CD4-positive, alpha-beta T cell (primary cell): ENCODE measurements around the gene PRPF19. TPM values are rescaled to one million over a fixed set of nuclear protein-coding genes. Genes with fewer than 3 reads are reported as not detected.

Experiments
- ATAC-seq: fragments of 200-7000 bp; cut with Tn5 transposase; one replicate; pipeline ENCODE4 v1.10.0; 2022; ENCODE audit warnings: mild to moderate bottlenecking; ENCODE audit not compliant: poor library complexity
- CTCF ChIA-PET: fragments of 350-600 bp; sonication (Branson Sonifier 250); formaldehyde crosslinking; loops from one replicate; lab custom pipeline; 2021; ENCODE audit warnings: antibody characterized with exemption, inconsistent platforms; lab: Charles Lee
- POLR2A ChIA-PET: fragments of 350-600 bp; sonication (Branson Sonifier 250); formaldehyde crosslinking; loops from one replicate; lab custom pipeline; 2021; ENCODE audit warnings: antibody characterized with exemption, inconsistent platforms; lab: Charles Lee
- DNase-seq, 14 experiments: peaks; one replicate each; pipeline ENCODE4 v3.0.0-alpha.2; 2013 to 2020; ENCODE audit warnings: mixed read lengths in 2 of 14
- H3K27ac ChIP-seq, 2 donors: one replicate each; pipeline versions ENCODE4 v1.5.1 to v1.7.0; 2013; ENCODE audit warnings: low read length in 2 of 2, low read depth in 1 of 2, mild to moderate bottlenecking in 1 of 2
- H3K27me3 ChIP-seq, 2 experiments: 1 replicate in 1 of 2; 2 replicates in 1 of 2; pipeline versions ENCODE4 v1.6.1 to v1.7.0; 2013; ENCODE audit warnings: low read length in 2 of 2, control low read depth in 1 of 2, mild to moderate bottlenecking in 1 of 2, moderate library complexity in 1 of 2; ENCODE audit not compliant: insufficient read depth in 2 of 2, control insufficient read depth in 1 of 2
- H3K36me3 ChIP-seq: one replicate; pipeline ENCODE4 v1.6.1; 2013; ENCODE audit warnings: low read length, control low read depth; ENCODE audit not compliant: insufficient read depth
- H3K4me1 ChIP-seq: one replicate; pipeline ENCODE4 v1.6.1; 2013; ENCODE audit warnings: low read length, control low read depth; ENCODE audit not compliant: insufficient read depth
- H3K4me3 ChIP-seq: one replicate; pipeline ENCODE4 v1.5.1; 2013; ENCODE audit warnings: mild to moderate bottlenecking, low read length, moderate library complexity
- H3K9me3 ChIP-seq, 2 experiments: 1 replicate in 1 of 2; 2 replicates in 1 of 2; pipeline versions ENCODE4 v1.6.1 to v1.7.0; 2013; ENCODE audit warnings: low read length in 2 of 2, mild to moderate bottlenecking in 2 of 2, control low read depth in 1 of 2, moderate library complexity in 1 of 2; ENCODE audit not compliant: control insufficient read depth in 1 of 2, insufficient read depth in 1 of 2
- H3K27ac Mint-ChIP-seq: one replicate; pipeline ENCODE4 v1.8.0; 2020; ENCODE audit warnings: mixed read lengths
- H3K27me3 Mint-ChIP-seq: one replicate; pipeline ENCODE4 v1.8.0; 2021; ENCODE audit warnings: mixed read lengths
- H3K36me3 Mint-ChIP-seq: one replicate; pipeline ENCODE4 v1.8.0; 2021; ENCODE audit warnings: low read depth, mixed read lengths
- H3K4me1 Mint-ChIP-seq: one replicate; pipeline ENCODE4 v1.8.0; 2021; ENCODE audit warnings: low read depth, mixed read lengths
- H3K4me3 Mint-ChIP-seq: one replicate; pipeline ENCODE4 v1.8.0; 2020; ENCODE audit warnings: mild to moderate bottlenecking, mixed read lengths
- H3K9me3 Mint-ChIP-seq: one replicate; pipeline ENCODE4 v1.8.0; 2020; ENCODE audit warnings: mixed read lengths
- intact Hi-C, 2 experiments: fragments of 100-400 bp; cut with DNase I in 1 of 2; cut with micrococcal nuclease in 1 of 2; formaldehyde crosslinking; loops; one replicate each; pipeline versions ENCODE4 v1.15.1 to v1.9.0; 2023 to 2025; cut with DNase I, micrococcal nuclease
- total RNA-seq, 174 experiments: library from RNA in 2 of 174; stranded (reverse) in 2 of 174; gene quantifications; one replicate each; pipeline ENCODE4 v1.2.3 and lab custom pipeline; 2021 to 2026
- TF ChIP-seq, protein P1 (sequence below): fragments of 200-600 bp; IDR thresholded peaks from one replicate; pipeline ENCODE4 v1.8.0; 2022; ENCODE audit warnings: antibody characterized with exemption, mild to moderate bottlenecking

PRPF19 gene
- total RNA-seq, 2 experiments from 2014 or later = 63.2 to 67.3 TPM

DNA sequence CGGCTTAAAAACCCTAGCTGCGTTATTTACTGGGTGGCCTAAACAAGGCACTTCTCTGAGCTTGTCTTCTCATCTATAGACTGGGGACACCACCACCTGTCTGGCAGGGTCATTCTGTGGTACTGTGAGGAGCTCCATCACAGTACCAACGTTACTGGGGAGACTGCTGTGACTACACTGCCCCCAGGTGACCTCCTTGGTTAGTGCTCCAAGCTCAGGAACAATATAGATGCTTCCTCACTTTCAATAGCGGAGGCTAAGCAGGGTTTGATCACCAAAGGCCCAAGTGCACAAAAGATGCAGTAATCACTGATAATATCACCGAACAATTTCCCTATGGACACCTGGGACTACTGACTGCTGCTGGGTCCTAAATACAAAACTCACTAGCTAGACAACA, 18.8 kb downstream of the PRPF19 start:
- H3K36me3 ChIP-seq = peaks cover 23% of the 10 kb centered on the region
- ATAC-seq = peak; percentile 67
- Mint-ChIP-seq H3K36me3 (peaks cover 66% of the 10 kb centered on the region), H3K27me3 (no peaks in the 10 kb centered on the region), H3K9me3 (no peaks in the 10 kb centered on the region), H3K4me3 (no peak overlapping the region), H3K4me1 (peaks cover 6% of the 10 kb centered on the region), H3K27ac (peak overlapping the region; percentile 19)
- ChIA-PET POLR2A (interaction anchor here (1.1 to 1.4 kb wide), 4 partner anchors 16 to 84 kb away, joined by 3 to 6 read pairs (median 4); partner anchors contain the start of gene CD6), CTCF (interaction anchor here (1.1 to 1.7 kb wide), 6 partner anchors 11 to 112 kb away, joined by 3 to 25 read pairs (median 4); no protein-coding TSS in a partner anchor)
- no peaks in the 10 kb centered on the region for H3K4me1 ChIP-seq
- intact Hi-C loops = loop anchor here in 1 of 2 experiments (1.0 to 2.0 kb wide), 2 partner anchors 56 to 113 kb away; no protein-coding TSS in a partner anchor
- H3K27me3 ChIP-seq = no peaks in the 10 kb centered on the region
- no peak overlapping the region for H3K27ac ChIP-seq
- DNase-seq = peak in 7 of 14 experiments; percentile 11 to 64 (median 33)
- TF ChIP-seq, protein P1, sequence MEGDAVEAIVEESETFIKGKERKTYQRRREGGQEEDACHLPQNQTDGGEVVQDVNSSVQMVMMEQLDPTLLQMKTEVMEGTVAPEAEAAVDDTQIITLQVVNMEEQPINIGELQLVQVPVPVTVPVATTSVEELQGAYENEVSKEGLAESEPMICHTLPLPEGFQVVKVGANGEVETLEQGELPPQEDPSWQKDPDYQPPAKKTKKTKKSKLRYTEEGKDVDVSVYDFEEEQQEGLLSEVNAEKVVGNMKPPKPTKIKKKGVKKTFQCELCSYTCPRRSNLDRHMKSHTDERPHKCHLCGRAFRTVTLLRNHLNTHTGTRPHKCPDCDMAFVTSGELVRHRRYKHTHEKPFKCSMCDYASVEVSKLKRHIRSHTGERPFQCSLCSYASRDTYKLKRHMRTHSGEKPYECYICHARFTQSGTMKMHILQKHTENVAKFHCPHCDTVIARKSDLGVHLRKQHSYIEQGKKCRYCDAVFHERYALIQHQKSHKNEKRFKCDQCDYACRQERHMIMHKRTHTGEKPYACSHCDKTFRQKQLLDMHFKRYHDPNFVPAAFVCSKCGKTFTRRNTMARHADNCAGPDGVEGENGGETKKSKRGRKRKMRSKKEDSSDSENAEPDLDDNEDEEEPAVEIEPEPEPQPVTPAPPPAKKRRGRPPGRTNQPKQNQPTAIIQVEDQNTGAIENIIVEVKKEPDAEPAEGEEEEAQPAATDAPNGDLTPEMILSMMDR = no peak
- no peaks in the 10 kb centered on the region for H3K9me3 ChIP-seq
- H3K4me3 ChIP-seq = no peak overlapping the region

DNA sequence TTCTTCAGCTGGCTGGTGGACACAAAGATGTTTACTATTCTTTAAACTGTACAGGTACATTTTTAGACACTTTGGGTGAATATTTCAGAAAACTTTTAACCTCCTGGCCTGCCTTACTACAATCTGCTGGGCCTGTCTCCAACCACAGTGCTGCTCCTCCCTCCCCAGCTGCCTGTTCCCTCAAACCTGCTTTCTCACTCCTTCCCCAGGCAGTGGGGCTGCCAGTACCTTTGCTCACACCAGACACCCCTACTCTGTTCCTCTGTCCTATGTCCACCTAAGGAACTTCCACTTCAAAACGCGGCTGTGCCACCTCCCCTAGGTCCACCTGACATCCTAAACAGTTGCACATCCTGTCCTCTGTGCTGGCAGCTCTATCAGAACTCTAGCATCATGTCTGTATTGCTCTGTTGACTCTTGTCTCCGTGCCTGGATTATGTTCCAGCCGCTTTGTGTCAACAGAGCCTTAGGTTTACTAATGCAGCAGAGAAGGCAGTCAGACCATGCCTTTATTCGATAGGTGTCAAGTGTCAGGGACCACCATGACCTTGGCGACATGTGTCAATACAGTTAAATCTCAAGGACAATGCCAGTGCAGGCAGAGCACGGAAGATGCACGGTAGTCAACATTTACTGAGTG, 25.6 kb downstream of the PRPF19 start:
- DNase-seq (no peak), ATAC-seq (no peak)
- no peaks in the 10 kb centered on the region for H3K9me3 Mint-ChIP-seq
- Histone ChIP-seq H3K4me3 (no peak overlapping the region), H3K9me3 (no peaks in the 10 kb centered on the region), H3K36me3 (peaks cover 30% of the 10 kb centered on the region), H3K27ac (no peak overlapping the region), H3K27me3 (no peaks in the 10 kb centered on the region), H3K4me1 (no peaks in the 10 kb centered on the region)
- intact Hi-C loops = no loop called here
- no peaks in the 10 kb centered on the region for H3K4me1 Mint-ChIP-seq
- CTCF ChIA-PET = no interaction called here
- no peak overlapping the region for H3K27ac Mint-ChIP-seq
- no peaks in the 10 kb centered on the region for H3K27me3 Mint-ChIP-seq
- no peak overlapping the region for H3K4me3 Mint-ChIP-seq
- TF ChIP-seq, protein P1 = no peak
- H3K36me3 Mint-ChIP-seq = peaks cover 79% of the 10 kb centered on the region
- POLR2A ChIA-PET = no interaction called here

DNA sequence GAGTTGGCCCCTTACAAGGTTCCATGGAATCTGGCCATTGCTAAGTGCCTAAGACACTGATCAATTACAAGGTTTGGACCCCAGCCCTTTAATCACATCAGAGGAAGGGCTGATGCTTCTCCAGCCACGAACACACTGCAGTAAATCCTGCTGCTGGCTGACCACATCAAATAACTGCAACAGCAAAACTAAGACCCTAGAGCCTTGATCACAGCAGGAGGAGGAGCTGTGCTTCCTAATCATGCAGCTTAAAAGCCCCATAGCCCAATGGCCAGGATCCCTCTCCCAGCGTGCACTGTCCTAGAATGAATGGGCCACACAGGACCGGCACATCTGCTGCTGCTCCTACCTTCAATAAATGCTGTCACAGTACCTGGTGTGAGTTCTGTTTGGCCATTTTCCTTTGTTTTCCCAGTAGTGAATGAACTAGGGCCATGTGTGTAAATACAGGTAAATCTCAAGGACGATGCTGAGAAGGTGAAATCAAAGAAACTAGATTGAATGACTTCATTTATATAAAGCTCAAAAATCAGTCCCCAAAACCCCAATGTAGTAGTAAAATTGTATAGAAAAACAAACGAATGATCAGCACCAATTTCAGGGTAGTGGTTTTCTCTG, 26.3 kb downstream of the PRPF19 start:
- ChIA-PET CTCF (no interaction called here), POLR2A (no interaction called here)
- no peaks in the 10 kb centered on the region for H3K27me3 Mint-ChIP-seq
- H3K4me3 Mint-ChIP-seq = no peak overlapping the region
- no peak overlapping the region for H3K27ac Mint-ChIP-seq
- H3K9me3 Mint-ChIP-seq = no peaks in the 10 kb centered on the region
- Histone ChIP-seq H3K4me3 (no peak overlapping the region), H3K27me3 (no peaks in the 10 kb centered on the region), H3K27ac (no peak overlapping the region), H3K4me1 (no peaks in the 10 kb centered on the region), H3K36me3 (peaks cover 30% of the 10 kb centered on the region), H3K9me3 (no peaks in the 10 kb centered on the region)
- DNase-seq (no peak), ATAC-seq (no peak)
- intact Hi-C loops = no loop called here
- peaks cover 76% of the 10 kb centered on the region for H3K36me3 Mint-ChIP-seq
- H3K4me1 Mint-ChIP-seq = no peaks in the 10 kb centered on the region
- TF ChIP-seq, protein P1 = no peak
